ENCODE results near the gene EYS.

Gene EYS

DNA sequence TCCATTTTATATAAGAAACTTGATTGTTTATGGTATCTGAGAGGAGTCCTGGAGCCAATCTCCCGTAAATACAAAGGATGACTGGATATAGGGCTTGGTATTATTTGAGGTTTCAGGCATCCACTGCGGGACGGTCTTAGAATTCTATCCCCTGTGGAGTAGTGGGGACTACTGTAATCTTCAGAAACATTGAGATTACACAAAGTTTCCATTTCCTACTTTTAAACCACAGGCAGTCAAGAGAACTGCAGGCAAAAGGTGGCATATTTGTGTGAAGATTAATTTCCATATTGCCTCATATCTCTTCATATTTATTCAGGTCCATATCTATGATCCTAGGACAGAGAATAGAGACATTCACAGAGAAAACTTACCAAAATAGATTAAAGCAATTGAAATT, 1485.2 kb downstream of the EYS start:
- no peak overlapping the region for H3K4me3 ChIP-seq (ENCODE audit: low read depth, low read length)
- DNase-seq (ENCODE audit: low read depth) = no peak

DNA sequence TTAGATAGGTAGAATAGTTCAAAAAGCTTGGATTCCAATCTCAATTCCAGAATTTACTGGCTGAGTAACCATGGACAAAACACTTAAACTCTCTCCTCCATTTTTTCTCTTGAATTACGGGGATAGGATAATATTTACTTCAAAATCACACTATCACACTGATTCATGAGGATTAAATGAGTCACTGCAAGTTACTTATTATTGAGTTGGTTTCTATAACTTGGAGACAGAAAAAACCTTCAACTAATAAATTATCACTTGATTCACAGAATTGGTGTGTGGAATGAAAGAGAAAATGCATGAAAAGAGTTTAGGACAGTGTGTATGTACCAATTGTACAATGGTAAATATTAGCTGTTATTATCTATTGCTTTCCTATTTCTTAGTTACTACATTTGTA, 1486.2 kb downstream of the EYS start:
- no peak for DNase-seq (ENCODE audit: low read depth)
- H3K4me3 ChIP-seq (ENCODE audit: low read depth, low read length) = no peak overlapping the region
- TF ChIP-seq, protein P1, sequence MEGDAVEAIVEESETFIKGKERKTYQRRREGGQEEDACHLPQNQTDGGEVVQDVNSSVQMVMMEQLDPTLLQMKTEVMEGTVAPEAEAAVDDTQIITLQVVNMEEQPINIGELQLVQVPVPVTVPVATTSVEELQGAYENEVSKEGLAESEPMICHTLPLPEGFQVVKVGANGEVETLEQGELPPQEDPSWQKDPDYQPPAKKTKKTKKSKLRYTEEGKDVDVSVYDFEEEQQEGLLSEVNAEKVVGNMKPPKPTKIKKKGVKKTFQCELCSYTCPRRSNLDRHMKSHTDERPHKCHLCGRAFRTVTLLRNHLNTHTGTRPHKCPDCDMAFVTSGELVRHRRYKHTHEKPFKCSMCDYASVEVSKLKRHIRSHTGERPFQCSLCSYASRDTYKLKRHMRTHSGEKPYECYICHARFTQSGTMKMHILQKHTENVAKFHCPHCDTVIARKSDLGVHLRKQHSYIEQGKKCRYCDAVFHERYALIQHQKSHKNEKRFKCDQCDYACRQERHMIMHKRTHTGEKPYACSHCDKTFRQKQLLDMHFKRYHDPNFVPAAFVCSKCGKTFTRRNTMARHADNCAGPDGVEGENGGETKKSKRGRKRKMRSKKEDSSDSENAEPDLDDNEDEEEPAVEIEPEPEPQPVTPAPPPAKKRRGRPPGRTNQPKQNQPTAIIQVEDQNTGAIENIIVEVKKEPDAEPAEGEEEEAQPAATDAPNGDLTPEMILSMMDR (IDR thresholded peaks at IDR 0.05; ENCODE audit: low read depth, low read length) = no peak
- TF ChIP-seq, protein P2, sequence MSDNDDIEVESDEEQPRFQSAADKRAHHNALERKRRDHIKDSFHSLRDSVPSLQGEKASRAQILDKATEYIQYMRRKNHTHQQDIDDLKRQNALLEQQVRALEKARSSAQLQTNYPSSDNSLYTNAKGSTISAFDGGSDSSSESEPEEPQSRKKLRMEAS (IDR thresholded peaks at IDR 0.05; ENCODE audit: low read depth, low read length) = no peak
- TF ChIP-seq MYC (IDR thresholded peaks at IDR 0.05; ENCODE audit: low read depth, low read length) (no peak), POLR2A (IDR thresholded peaks at IDR 0.05; ENCODE audit: extremely low read depth, insufficient read length) (no peak)

More for the DNA sequence above, 1485.2 kb downstream of the EYS start:
- TF ChIP-seq, protein P1 (IDR thresholded peaks at IDR 0.05; ENCODE audit: low read depth, low read length) = no peak
- TF ChIP-seq MYC (IDR thresholded peaks at IDR 0.05; ENCODE audit: low read depth, low read length) (no peak), POLR2A (IDR thresholded peaks at IDR 0.05; ENCODE audit: extremely low read depth, insufficient read length) (no peak)
- TF ChIP-seq, protein P2 (IDR thresholded peaks at IDR 0.05; ENCODE audit: low read depth, low read length) = no peak

- no peak for TF ChIP-seq MYC (IDR thresholded peaks at IDR 0.05; ENCODE audit: low read depth, low read length)
- TF ChIP-seq, protein P2 (IDR thresholded peaks at IDR 0.05; ENCODE audit: low read depth, low read length) = no peak
- TF ChIP-seq, protein P1 (IDR thresholded peaks at IDR 0.05; ENCODE audit: low read depth, low read length) = no peak
- TF ChIP-seq POLR2A (IDR thresholded peaks at IDR 0.05; ENCODE audit: extremely low read depth, insufficient read length) = no peak
- no peak for DNase-seq (ENCODE audit: low read depth)
- H3K4me3 ChIP-seq (ENCODE audit: low read depth, low read length) = no peak overlapping the region
Measured at GRCh38 chr6:64217721-64218620, 1489.1 kb downstream of the EYS start.

GRCh38 chr6:64214373-64214772, 1492.7 kb downstream of the EYS start:
- TF ChIP-seq, protein P2 (IDR thresholded peaks at IDR 0.05; ENCODE audit: low read depth, low read length) = no peak
- TF ChIP-seq POLR2A (IDR thresholded peaks at IDR 0.05; ENCODE audit: extremely low read depth, insufficient read length) = no peak
- no peak overlapping the region for H3K4me3 ChIP-seq (ENCODE audit: low read depth, low read length)
- DNase-seq (ENCODE audit: low read depth) = no peak

DNA sequence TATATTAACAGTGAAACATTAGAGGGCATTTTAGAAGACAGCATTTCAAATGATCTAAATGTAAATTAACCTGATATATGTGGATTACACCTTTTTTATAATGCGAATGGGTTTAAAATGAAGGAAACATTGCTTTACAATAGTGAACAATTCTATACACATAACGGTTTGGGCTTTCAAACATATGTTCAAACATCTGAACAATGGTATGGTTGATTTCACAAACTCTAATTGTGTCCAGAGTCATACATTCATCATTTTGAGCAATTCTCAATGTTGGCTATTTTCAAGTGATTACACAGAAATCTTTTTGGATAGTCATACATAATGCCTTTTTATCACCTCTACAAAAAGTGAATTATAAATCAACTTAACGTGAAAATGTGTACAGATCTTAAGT, 1493.3 kb downstream of the EYS start:
- no peak overlapping the region for H3K4me3 ChIP-seq (ENCODE audit: low read depth, low read length)
- TF ChIP-seq, protein P2 (IDR thresholded peaks at IDR 0.05; ENCODE audit: low read depth, low read length) = no peak
- no peak for TF ChIP-seq MYC (IDR thresholded peaks at IDR 0.05; ENCODE audit: low read depth, low read length)
- no peak for TF ChIP-seq POLR2A (IDR thresholded peaks at IDR 0.05; ENCODE audit: extremely low read depth, insufficient read length)
- TF ChIP-seq, protein P1 (IDR thresholded peaks at IDR 0.05; ENCODE audit: low read depth, low read length) = no peak
- DNase-seq (ENCODE audit: low read depth) = no peak

- H3K4me3 ChIP-seq (ENCODE audit: low read depth, low read length) = no peak overlapping the region
- no peak for DNase-seq (ENCODE audit: low read depth)
- TF ChIP-seq, protein P2 (IDR thresholded peaks at IDR 0.05; ENCODE audit: low read depth, low read length) = no peak
- TF ChIP-seq, protein P1 (IDR thresholded peaks at IDR 0.05; ENCODE audit: low read depth, low read length) = no peak
- no peak for TF ChIP-seq MYC (IDR thresholded peaks at IDR 0.05; ENCODE audit: low read depth, low read length)
- no peak for TF ChIP-seq POLR2A (IDR thresholded peaks at IDR 0.05; ENCODE audit: extremely low read depth, insufficient read length)
Measured at GRCh38 chr6:64197246-64197645, 1509.8 kb downstream of the EYS start.
